HG02759 (cell line): Measurements from ENCODE around the gene WWOX.

Source experiments
- ATAC-seq: cut with Tn5 transposase; IDR thresholded peaks from one replicate; pipeline ENCODE4 v1.9.1; 2021; ENCODE audit warnings: mild to moderate bottlenecking, moderate library complexity; ENCODE audit not compliant: unreplicated experiment

WWOX gene

GRCh38 chr16:78292086-78292843 lies 192.8 kb downstream of the WWOX start:
- ATAC-seq = no peak

GRCh38 chr16:78292844-78293380 lies 193.5 kb downstream of the WWOX start:
- ATAC-seq = no peak

- ATAC-seq = no peak
These were observed 195.2 kb downstream of the WWOX start for GRCh38 chr16:78294538-78295225.

- ATAC-seq = no peak
These were observed 197.7 kb downstream of the WWOX start for GRCh38 chr16:78297066-78297666.

- no peak for ATAC-seq
These were observed 199.5 kb downstream of the WWOX start for GRCh38 chr16:78298986-78299385.

GRCh38 chr16:78300469-78300868 lies 201.0 kb downstream of the WWOX start:
- no peak for ATAC-seq

- no peak for ATAC-seq
These were observed 204.5 kb downstream of the WWOX start for GRCh38 chr16:78303946-78304345.

- ATAC-seq = no peak
These were observed 206.9 kb downstream of the WWOX start for GRCh38 chr16:78306361-78306760.

GRCh38 chr16:78307824-78308528 lies 208.5 kb downstream of the WWOX start:
- ATAC-seq = no peak

GRCh38 chr16:78309763-78310162 lies 210.3 kb downstream of the WWOX start:
- no peak for ATAC-seq

GRCh38 chr16:78310196-78310595 lies 210.7 kb downstream of the WWOX start:
- no peak for ATAC-seq

GRCh38 chr16:78310990-78311561 lies 211.6 kb downstream of the WWOX start:
- no peak for ATAC-seq

GRCh38 chr16:78311831-78312230 lies 212.4 kb downstream of the WWOX start:
- ATAC-seq = no peak

GRCh38 chr16:78317564-78318240 lies 218.2 kb downstream of the WWOX start:
- no peak for ATAC-seq

GRCh38 chr16:78321620-78322360 lies 222.3 kb downstream of the WWOX start:
- ATAC-seq = no peak

GRCh38 chr16:78323315-78323714 lies 223.9 kb downstream of the WWOX start:
- ATAC-seq = no peak

GRCh38 chr16:78324649-78325285 lies 225.3 kb downstream of the WWOX start:
- ATAC-seq = no peak

- no peak for ATAC-seq
These were observed 226.3 kb downstream of the WWOX start for GRCh38 chr16:78325468-78326352.
